Mucosa of descending colon (tissue), 3 donors: ENCODE results near the gene SLC16A8. TPM values are rescaled to one million over a fixed set of nuclear protein-coding genes. Genes with fewer than 3 reads are reported as not detected.
A peak's percentile ranks its signal among the peaks of the same experiment; 100 is the strongest.

Experiments
- ATAC-seq: fragments of 200-7000 bp; cut with Tn5 transposase; one replicate; pipeline ENCODE4 v1.9.1; 2020; ENCODE audit warnings: mild to moderate bottlenecking, moderate library complexity
- DNase-seq, 3 donors: peaks; one replicate each; pipeline ENCODE4 v3.0.0-alpha.2; 2020
- H3K36me3 ChIP-seq: fragments of 200-600 bp; one replicate; pipeline ENCODE4 v1.8.0; 2021; ENCODE audit warnings: low read depth, mild to moderate bottlenecking
- H3K4me1 ChIP-seq: fragments of 200-600 bp; one replicate; pipeline ENCODE4 v1.8.0; 2021; ENCODE audit warnings: low read depth, mild to moderate bottlenecking
- H3K4me3 ChIP-seq: fragments of 200-600 bp; one replicate; pipeline ENCODE4 v1.8.0; 2021; ENCODE audit warnings: mild to moderate bottlenecking
- H3K9me3 ChIP-seq: fragments of 200-600 bp; one replicate; pipeline ENCODE4 v1.8.0; 2021; ENCODE audit warnings: mild to moderate bottlenecking
- CTCF ChIP-seq: fragments of 200-600 bp; IDR thresholded peaks from one replicate; pipeline ENCODE4 v1.8.0; 2022; ENCODE audit warnings: antibody characterized with exemption, mild to moderate bottlenecking
- intact Hi-C, 2 donors: fragments of 100-400 bp; cut with DNase I in 1 of 2; cut with micrococcal nuclease in 1 of 2; formaldehyde crosslinking; loops; one replicate each; pipeline versions ENCODE4 v1.11.0 to v1.11.1; 2022; cut with DNase I, micrococcal nuclease
- total RNA-seq, 3 donors: library from RNA; stranded (reverse); fragmentation: NEBNext Ultra II Directional in 2 of 3; extraction: Animal tissue kit (Norgen Biotek cat#: 25700) in 2 of 3; gene quantifications; one replicate each; pipeline versions ENCODE4 v1.2.1 to v1.2.4, GENCODE V29; 2021 to 2023
- donor health status: DM: no; HTN: no; CAD: no; lungs with moderate emphysema.
- donor health status: DM: no; HTN: no; CAD: no.
- donor health status: DM: no; HTN: yes; CAD: no.

Gene SLC16A8
- total RNA-seq, 3 donors from 2014 or later: not detected

- peak; percentile 87 to 90 (median 89) for DNase-seq
- no peak overlapping the region for H3K4me3 ChIP-seq
- TF ChIP-seq CTCF: no peak
- peaks cover 36% of the 10 kb centered on the region for H3K4me1 ChIP-seq
- H3K9me3 ChIP-seq: no peaks in the 10 kb centered on the region
- intact Hi-C loops: no loop called here
- peak; percentile 70 for ATAC-seq
- H3K36me3 ChIP-seq: no peaks in the 10 kb centered on the region
Measured at GRCh38 chr22:38107692-38108515, 23.9 kb upstream of the SLC16A8 start.

- intact Hi-C loops: no loop called here
- Histone ChIP-seq H3K36me3 (no peaks in the 10 kb centered on the region), H3K9me3 (no peaks in the 10 kb centered on the region), H3K4me3 (no peak overlapping the region), H3K4me1 (peaks cover 33% of the 10 kb centered on the region)
- ATAC-seq: no peak
- peak in 1 of 3 donors; percentile 42 for DNase-seq
- no peak for TF ChIP-seq CTCF
Measured at GRCh38 chr22:38106814-38107578, 23.0 kb upstream of the SLC16A8 start.

- Histone ChIP-seq H3K4me3 (no peak overlapping the region), H3K9me3 (no peaks in the 10 kb centered on the region), H3K36me3 (no peaks in the 10 kb centered on the region), H3K4me1 (peaks cover 13% of the 10 kb centered on the region)
- DNase-seq: peak in 1 of 3 donors; percentile 7
- intact Hi-C loops: no loop called here
- TF ChIP-seq CTCF: no peak
- ATAC-seq: no peak
Measured at GRCh38 chr22:38104084-38104483, 20.1 kb upstream of the SLC16A8 start.

- peaks cover 10% of the 10 kb centered on the region for H3K4me1 ChIP-seq
- DNase-seq (peak in 1 of 3 donors; percentile 0), ATAC-seq (no peak)
- intact Hi-C loops: no loop called here
- no peaks in the 10 kb centered on the region for H3K36me3 ChIP-seq
- no peak for TF ChIP-seq CTCF
- H3K9me3 ChIP-seq: no peaks in the 10 kb centered on the region
- no peak overlapping the region for H3K4me3 ChIP-seq
Measured at GRCh38 chr22:38103641-38104040, 19.7 kb upstream of the SLC16A8 start.

- no peaks in the 10 kb centered on the region for H3K9me3 ChIP-seq
- H3K36me3 ChIP-seq: no peaks in the 10 kb centered on the region
- H3K4me1 ChIP-seq: no peaks in the 10 kb centered on the region
- intact Hi-C loops: no loop called here
- H3K4me3 ChIP-seq: no peak overlapping the region
- TF ChIP-seq CTCF: no peak
- ATAC-seq (peak; percentile 59), DNase-seq (peak in 1 of 3 donors; percentile 16)
Measured at GRCh38 chr22:38098410-38099249, 14.6 kb upstream of the SLC16A8 start.
